HG03135 (cell line): ENCODE results near the gene TMEM245.

Source experiments
- ATAC-seq: cut with Tn5 transposase; IDR thresholded peaks from one replicate; pipeline ENCODE4 v1.9.1; 2021; ENCODE audit warnings: mild to moderate bottlenecking, moderate library complexity; ENCODE audit not compliant: unreplicated experiment

The TMEM245 gene

GRCh38 chr9:109033941-109034700 is 85.6 kb downstream of the TMEM245 start:
- ATAC-seq = no peak

DNA sequence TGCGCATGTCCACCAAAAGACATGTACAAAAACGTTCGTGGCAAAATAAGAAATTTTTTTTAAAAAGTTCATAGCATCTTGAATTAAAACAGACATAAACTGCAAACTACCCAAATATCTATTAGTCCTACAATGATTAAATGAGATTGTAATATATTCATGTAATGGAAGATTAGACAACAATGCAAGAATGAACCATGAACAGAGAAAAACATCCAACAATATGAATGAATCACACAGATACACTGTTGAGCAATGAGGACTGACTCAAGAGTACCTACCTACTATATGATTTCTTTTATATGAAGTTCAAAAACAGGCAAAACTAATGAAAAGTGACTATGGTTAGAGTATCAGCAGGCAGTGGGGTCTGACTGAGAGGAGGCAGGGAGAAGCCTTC is 88.5 kb downstream of the TMEM245 start:
- ATAC-seq = no peak

DNA sequence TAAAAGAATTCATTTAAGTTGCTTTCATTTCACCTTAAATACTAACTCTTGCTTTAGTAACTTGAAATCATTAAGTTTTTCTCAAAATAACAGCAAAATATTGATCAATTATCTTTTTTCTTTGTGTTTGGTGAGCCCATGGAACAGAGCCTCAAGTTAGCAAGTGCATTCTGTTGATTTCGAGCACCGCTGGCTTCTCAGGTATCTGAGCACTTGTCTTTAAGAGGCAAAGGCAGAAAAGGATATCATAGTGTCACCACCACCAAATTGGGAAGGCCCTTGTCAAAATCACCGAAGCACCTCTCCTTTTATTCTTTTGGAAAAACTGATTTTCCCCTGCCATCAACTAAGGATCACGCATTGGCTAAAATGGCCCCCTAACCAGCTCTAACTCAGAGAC is 89.3 kb downstream of the TMEM245 start:
- no peak for ATAC-seq

GRCh38 chr9:109028457-109028856 is 91.3 kb downstream of the TMEM245 start:
- ATAC-seq = no peak

- no peak for ATAC-seq
Observed at GRCh38 chr9:109027176-109027575, 92.6 kb downstream of the TMEM245 start.

DNA sequence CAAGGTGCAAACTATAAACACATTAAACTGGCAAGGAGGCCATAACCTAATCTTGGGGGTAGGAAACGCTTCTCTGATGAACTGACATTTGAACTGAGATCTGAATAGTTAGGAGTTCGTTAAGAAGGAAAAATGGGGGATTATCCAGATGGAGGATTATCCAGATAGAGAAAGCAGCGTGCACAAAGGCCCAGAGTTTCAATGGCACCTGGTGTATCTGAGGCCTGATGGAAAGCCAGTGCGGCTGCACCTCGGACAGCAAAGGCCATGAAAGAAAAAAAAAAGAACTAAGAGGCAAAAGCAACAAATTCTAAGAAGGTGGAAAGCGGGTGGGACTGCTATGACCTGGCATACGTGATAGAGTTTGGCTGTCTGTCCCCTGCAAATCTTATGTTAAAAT is 93.4 kb downstream of the TMEM245 start:
- no peak for ATAC-seq

GRCh38 chr9:109022873-109023272 is 96.9 kb downstream of the TMEM245 start:
- ATAC-seq = no peak

- no peak for ATAC-seq
Observed at GRCh38 chr9:109020581-109021511, 98.9 kb downstream of the TMEM245 start.

DNA sequence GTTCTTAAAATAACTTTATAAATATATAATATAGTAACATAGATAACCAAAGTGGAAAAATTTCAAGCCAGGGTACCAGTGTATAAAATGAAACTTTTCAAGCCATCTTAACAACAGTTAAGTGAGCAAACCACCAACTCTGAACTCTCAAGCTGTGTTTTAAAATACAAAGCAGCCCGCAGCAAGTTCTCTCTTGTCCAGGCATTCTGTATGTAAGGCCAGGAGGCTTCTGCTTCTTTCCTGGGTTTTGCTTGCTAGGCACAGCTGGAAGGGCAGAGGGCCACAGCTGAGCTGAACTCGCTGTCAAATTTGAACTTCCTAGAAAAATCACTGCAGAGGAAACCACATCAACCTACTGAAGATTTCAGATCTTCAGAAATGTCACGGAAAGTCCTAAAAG is 99.6 kb downstream of the TMEM245 start:
- ATAC-seq = no peak

DNA sequence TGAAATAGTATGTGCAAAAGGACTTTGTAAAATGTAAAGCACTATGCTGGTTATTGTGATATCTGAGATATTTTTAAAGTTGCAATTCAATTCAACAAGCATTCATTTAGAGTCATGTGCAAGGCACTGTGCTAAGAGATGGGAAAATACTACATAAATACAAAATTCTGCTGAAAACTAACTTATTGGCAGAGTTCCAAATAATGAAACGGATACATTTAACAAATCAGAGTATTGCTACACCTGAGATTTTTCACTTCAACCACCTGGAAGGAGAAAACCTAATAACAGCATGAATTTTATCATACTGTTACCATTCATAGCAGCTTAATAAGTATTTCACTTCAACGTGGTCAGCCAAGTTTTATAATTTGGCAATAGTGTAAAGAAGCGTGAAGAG is 100.3 kb downstream of the TMEM245 start:
- ATAC-seq = no peak

GRCh38 chr9:109017493-109017892 is 102.3 kb downstream of the TMEM245 start:
- no peak for ATAC-seq

- no peak for ATAC-seq
Observed at GRCh38 chr9:109017061-109017460, 102.7 kb downstream of the TMEM245 start.

GRCh38 chr9:109016132-109016531 is 103.6 kb downstream of the TMEM245 start:
- no peak for ATAC-seq

GRCh38 chr9:109014608-109015280 is 105.0 kb downstream of the TMEM245 start:
- no peak for ATAC-seq

- ATAC-seq = no peak
Observed at GRCh38 chr9:109013679-109014607, 105.8 kb downstream of the TMEM245 start.

DNA sequence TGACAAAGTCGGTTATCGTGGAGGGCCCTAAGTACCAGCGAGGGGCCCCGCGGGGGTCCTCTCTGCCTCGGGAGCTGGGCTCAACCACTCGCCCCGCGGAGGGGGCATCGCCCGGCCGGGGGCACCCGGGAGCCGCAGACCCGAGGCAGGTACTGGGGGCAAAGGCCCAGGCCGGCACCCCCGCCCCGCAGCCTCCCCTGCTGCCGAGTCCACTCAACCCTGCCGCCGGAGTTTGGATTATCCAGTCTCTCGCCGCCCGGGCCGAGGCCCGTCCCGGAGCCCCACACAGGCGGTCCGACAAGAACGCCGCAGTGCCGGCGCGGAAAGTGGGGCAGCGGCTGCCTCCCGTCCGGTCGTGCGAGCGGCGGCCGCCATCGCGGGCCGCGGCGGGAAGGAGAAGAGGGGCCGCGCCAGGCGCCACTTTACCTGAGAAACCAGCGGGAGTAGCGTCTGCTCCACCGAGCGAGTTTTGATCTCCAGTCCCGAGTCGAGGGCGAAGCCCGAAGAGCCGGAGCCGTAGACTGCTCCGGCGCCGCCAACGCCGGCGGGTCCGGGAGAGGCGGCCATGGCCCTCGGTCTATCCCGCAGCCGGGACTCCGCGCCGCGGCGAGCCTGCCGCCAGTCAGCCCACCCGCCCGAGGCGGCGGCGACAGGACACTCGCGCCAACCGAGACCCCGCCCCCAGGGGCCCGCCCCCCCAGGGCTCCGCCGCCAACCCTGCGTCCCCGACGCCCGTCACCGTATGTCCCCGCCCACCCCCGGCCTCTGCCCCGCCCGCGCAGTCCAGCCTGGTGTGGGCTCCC is 106.7 kb downstream of the TMEM245 start, which contains the start of gene CTNNAL1:
Gene CTNNAL1, minus strand, starts transcription at position 624 of the 803 bp plus-strand sequence. Its CDS starts 57 bp downstream, at position 567.
- ATAC-seq = peak; percentile 72

GRCh38 chr9:109012009-109012875 is 107.5 kb downstream of the TMEM245 start:
- peak; percentile 27 for ATAC-seq

- ATAC-seq = no peak
Observed at GRCh38 chr9:109011231-109011671, 108.5 kb downstream of the TMEM245 start.
